Effector memory CD8-positive, alpha-beta T cell (primary cell): ENCODE results near the gene ASXL1.

Experiments
- ATAC-seq: fragments of 150-1000 bp; cut with Tn5 transposase; replicated peaks from 2 replicates; pipeline ENCODE4 v1.10.0; 2021; ENCODE audit warnings: mild to moderate bottlenecking, moderate library complexity
- DNase-seq, 3 experiments: peaks; one replicate each; pipeline ENCODE4 v3.0.0; 2021
- H3K27ac Mint-ChIP-seq, 2 donors: one replicate each; pipeline ENCODE4 v1.8.0; 2022; ENCODE audit warnings: mild to moderate bottlenecking in 2 of 2, mixed read lengths in 2 of 2, moderate library complexity in 2 of 2
- H3K27me3 Mint-ChIP-seq, 2 donors: one replicate each; pipeline ENCODE4 v1.8.0; 2022; ENCODE audit warnings: mixed read lengths in 2 of 2
- H3K36me3 Mint-ChIP-seq: one replicate; pipeline ENCODE4 v1.8.0; 2022; ENCODE audit warnings: mild to moderate bottlenecking, moderate library complexity, mixed read lengths; ENCODE audit not compliant: insufficient read depth
- H3K4me1 Mint-ChIP-seq, 2 donors: one replicate each; pipeline ENCODE4 v1.8.0; 2022; ENCODE audit warnings: low read depth in 2 of 2, mixed read lengths in 2 of 2
- H3K4me3 Mint-ChIP-seq, 2 donors: one replicate each; pipeline ENCODE4 v1.8.0; 2022; ENCODE audit warnings: mild to moderate bottlenecking in 2 of 2, mixed read lengths in 2 of 2, moderate library complexity in 2 of 2
- H3K9me3 Mint-ChIP-seq, 2 donors: one replicate each; pipeline ENCODE4 v1.8.0; 2022; ENCODE audit warnings: mixed read lengths in 2 of 2

ASXL1 gene

DNA sequence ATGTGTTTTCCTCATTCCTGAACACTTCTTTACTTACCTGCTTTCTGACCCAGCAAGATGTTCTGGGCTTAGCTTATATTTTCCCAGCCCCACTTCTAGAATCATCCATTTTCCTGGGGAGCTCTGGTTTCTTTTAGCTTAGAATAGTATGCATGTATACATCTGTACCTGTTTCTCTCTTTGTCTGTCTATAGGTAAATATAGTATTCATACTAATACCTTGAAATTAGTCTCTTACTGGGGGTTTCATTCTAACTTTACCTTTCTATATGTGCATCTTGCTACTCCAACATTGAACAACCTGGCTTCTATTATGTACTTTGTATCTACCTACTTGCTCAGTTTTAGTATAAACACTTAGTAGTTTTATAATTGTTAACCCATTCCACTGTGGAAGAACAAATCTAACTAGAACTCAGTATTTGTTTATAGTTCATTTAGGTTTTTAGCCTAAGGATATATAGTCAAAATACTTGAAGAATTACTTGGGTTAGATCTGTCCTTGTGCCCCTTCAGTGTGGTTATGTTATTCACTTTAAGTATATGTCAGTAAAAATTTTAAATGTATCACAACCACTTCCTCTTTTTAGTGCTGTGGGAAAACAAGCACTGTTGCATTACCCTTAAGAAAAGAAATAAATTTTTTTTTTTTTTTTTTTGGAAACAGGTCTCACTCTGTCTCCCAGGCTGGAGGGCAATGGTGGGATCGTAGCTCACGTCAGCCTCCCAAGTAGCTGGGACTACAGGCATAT, 54.0 kb downstream of the ASXL1 start:
- peak overlapping the region in 1 of 2 donors; percentile 4 for H3K4me3 Mint-ChIP-seq
- H3K27ac Mint-ChIP-seq, result no peak overlapping the region
- H3K4me1 Mint-ChIP-seq, result peaks cover 33 to 56% of the 10 kb centered on the region in 2 donors
- no peaks in the 10 kb centered on the region for H3K9me3 Mint-ChIP-seq
- DNase-seq (no peak), ATAC-seq (no peak)
- peaks cover 21% of the 10 kb centered on the region for H3K36me3 Mint-ChIP-seq
- no peaks in the 10 kb centered on the region for H3K27me3 Mint-ChIP-seq

DNA sequence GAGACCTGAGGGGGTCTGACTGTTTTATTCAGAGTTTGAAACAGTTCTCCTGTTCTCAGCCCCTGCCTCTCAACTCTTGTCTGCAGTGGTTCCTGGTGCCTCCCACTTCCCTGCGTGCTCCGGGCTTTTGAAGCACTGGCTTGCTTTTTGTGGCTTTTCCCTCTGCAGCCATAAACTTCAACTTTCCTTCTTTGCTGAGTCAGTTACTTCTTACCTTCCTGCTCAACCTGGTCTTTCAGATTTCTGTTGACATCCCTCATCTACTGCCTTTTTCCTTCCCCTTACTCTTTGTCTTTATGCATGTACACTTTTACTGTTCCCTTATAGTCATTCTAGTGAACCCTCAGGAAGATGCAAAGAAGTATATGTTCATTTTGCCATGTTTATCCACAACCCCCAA, 57.4 kb downstream of the ASXL1 start:
- H3K4me1 Mint-ChIP-seq, result peaks cover 26 to 55% of the 10 kb centered on the region in 2 donors
- DNase-seq, result no peak
- no peak for ATAC-seq
- H3K36me3 Mint-ChIP-seq, result peaks cover 11% of the 10 kb centered on the region
- H3K4me3 Mint-ChIP-seq, result no peak overlapping the region
- no peaks in the 10 kb centered on the region for H3K27me3 Mint-ChIP-seq
- peak overlapping the region; percentile 1 to 32 for H3K27ac Mint-ChIP-seq
- no peaks in the 10 kb centered on the region for H3K9me3 Mint-ChIP-seq

DNA sequence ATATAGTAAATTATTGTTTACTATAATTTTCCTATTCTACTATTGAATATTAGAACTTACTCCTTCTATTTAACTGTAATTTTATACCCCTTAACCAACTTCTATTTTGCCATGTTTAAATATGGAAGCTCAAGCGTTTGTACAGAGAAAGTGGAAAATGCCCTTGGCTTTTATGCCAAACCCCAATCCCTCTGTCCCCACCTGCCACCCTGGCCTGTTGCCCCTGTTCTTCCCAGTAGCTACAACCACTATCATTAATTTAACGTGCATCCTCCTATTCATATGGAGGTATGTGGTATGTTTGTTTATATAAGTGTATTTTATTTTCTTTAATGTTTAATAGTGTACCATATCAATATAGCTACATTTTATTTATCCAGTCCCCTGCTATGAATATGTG, 58.1 kb downstream of the ASXL1 start:
- Mint-ChIP-seq H3K9me3 (no peaks in the 10 kb centered on the region), H3K27me3 (no peaks in the 10 kb centered on the region), H3K36me3 (peaks cover 11% of the 10 kb centered on the region), H3K4me1 (peaks cover 25 to 55% of the 10 kb centered on the region in 2 donors), H3K27ac (no peak overlapping the region), H3K4me3 (no peak overlapping the region)
- DNase-seq (no peak), ATAC-seq (no peak)

DNA sequence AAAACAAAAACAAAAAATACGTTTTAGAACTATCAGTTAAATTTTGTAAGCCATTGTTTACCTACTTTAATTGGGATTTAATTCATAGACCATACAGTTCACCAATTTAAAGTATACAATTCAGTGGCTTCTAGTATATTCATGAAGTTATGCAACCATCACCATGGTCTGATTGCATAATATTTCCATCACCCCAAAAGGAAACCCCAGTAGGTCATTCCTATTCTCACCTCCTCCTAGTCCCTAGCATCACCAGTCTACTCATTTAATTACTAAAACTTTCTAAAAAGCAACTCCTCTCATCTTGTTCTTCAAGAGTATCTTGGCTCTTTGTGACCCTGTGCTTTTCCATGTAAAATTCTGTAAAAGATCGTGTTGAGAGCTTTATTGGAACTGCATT, 60.2 kb downstream of the ASXL1 start:
- Mint-ChIP-seq H3K27ac (peak overlapping the region in 1 of 2 donors; percentile 13), H3K4me1 (peaks cover 17 to 46% of the 10 kb centered on the region in 2 donors), H3K4me3 (no peak overlapping the region), H3K27me3 (no peaks in the 10 kb centered on the region), H3K9me3 (no peaks in the 10 kb centered on the region), H3K36me3 (peaks cover 14% of the 10 kb centered on the region)
- DNase-seq (no peak), ATAC-seq (peak; percentile 84)

DNA sequence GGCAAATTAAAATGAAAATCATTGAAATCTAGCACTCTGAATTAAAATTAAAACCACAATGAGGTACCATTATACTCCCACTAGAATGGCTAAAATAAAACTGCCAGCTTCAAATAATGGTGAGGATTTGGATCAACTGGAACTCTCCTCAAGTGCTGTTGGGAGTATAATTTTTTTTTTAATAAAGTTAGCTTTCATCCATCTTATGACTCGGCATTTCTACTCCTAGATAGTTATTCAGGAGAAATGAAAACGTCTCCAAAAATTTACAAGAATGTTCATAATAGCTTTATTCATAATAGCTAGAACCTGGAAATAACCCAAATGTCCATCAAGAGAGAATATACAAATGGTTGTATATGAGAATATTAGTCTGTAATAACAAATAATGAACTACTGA, 63.2 kb downstream of the ASXL1 start:
- no peaks in the 10 kb centered on the region for H3K9me3 Mint-ChIP-seq
- H3K27me3 Mint-ChIP-seq, result no peaks in the 10 kb centered on the region
- DNase-seq, result no peak
- no peak overlapping the region for H3K27ac Mint-ChIP-seq
- H3K36me3 Mint-ChIP-seq, result peaks cover 17% of the 10 kb centered on the region
- ATAC-seq, result no peak
- H3K4me1 Mint-ChIP-seq, result peaks cover 10 to 32% of the 10 kb centered on the region in 2 donors
- H3K4me3 Mint-ChIP-seq, result no peak overlapping the region

DNA sequence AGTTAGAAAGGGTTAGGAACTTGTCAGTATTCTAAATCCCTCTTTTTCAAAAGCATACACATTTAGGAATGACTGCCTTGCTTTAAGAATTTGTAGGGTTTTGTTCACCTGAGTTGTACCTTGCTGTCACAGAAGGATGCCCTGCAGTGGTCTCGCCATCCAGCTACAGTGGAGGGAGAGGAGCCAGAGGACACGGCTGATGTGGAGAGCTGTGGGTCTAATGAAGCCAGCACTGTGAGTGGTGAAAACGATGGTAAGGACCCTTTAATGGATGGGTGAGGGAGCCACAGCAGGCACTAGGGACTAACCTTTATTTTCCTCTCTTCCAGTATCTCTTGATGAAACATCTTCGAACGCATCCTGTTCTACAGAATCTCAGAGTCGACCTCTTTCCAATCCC, 69.9 kb downstream of the ASXL1 start:
- H3K27ac Mint-ChIP-seq, result peak overlapping the region; percentile 36 to 68
- H3K27me3 Mint-ChIP-seq, result no peaks in the 10 kb centered on the region
- no peaks in the 10 kb centered on the region for H3K9me3 Mint-ChIP-seq

DNA sequence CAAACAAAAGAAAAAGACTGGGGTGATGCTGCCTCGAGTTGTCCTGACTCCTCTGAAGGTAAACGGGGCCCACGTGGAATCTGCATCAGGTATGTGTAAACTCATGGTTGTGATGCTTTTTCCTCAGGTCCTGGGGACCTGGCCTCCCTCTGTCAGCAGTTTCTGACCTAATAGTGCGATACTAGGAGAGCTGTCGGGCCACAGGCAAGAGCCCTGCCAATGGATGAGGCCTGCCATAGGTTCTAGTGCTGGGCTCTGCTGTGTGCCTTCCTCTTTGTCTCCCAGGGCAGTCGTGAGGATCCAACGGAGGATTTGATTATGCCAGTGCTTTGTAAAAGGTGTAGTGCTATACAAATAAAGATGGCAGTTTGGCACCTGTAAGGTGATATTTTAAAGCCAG, 71.2 kb downstream of the ASXL1 start:
- ATAC-seq (no peak), DNase-seq (no peak)
- Mint-ChIP-seq H3K27me3 (no peaks in the 10 kb centered on the region), H3K4me1 (peaks cover 4 to 23% of the 10 kb centered on the region in 2 donors), H3K4me3 (no peak overlapping the region), H3K9me3 (no peaks in the 10 kb centered on the region), H3K27ac (peak overlapping the region in 1 of 2 donors; percentile 7), H3K36me3 (peaks cover 69% of the 10 kb centered on the region)

More for the DNA sequence above, 69.9 kb downstream of the ASXL1 start:
- DNase-seq, result no peak
- Mint-ChIP-seq H3K4me3 (no peak overlapping the region), H3K4me1 (peaks cover 4 to 23% of the 10 kb centered on the region in 2 donors), H3K36me3 (peaks cover 65% of the 10 kb centered on the region)
- ATAC-seq, result no peak

DNA sequence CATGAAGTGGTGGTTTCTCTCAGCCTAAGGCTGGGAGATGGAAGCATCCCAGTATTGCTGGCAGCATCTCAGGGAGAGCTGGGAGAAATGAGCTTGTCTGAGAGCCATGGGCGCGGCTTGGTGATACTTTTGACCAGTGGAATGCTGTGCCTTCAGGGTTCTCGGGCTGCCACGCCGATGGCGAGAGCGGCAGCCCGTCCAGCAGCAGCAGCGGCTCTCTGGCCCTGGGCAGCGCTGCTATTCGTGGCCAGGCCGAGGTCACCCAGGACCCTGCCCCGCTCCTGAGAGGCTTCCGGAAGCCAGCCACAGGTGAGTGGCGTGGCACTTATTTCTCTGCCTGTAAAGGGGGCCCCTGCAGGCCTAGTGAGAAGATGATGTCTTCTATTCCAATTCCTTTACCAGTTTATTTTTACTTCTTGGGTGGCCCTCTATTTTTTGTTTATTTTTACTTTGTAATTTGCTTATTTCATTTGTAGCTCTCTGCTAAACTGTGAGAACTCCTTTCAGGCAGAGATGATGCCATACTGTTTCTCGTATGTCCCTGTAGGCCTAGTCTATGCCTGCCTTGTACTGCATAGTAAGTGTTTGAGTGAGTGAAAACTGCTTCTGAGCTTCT, 71.7 kb downstream of the ASXL1 start:
- H3K4me3 Mint-ChIP-seq, result no peak overlapping the region
- peak overlapping the region in 1 of 2 donors; percentile 7 for H3K27ac Mint-ChIP-seq
- H3K36me3 Mint-ChIP-seq, result peaks cover 74% of the 10 kb centered on the region
- peaks cover 3 to 22% of the 10 kb centered on the region in 2 donors for H3K4me1 Mint-ChIP-seq
- no peaks in the 10 kb centered on the region for H3K27me3 Mint-ChIP-seq
- no peaks in the 10 kb centered on the region for H3K9me3 Mint-ChIP-seq
- ATAC-seq (no peak), DNase-seq (no peak)

DNA sequence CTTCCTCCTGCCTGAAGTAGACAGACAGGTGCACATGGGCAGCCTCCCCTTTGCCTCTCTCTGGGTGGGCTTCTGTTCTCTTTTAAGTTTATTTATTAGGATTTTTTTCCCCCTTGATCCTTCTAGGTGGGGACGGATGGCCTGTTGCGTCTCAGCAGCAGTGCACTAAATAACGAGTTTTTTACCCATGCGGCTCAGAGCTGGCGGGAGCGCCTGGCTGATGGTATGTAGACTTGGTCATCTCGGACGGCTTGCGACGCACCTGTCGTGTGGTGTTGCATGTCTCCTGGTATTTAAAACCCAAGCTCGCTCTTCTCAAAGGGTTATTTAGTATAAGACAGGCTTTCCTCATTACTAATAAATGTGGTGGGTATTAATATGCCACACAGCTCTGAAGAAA, 73.3 kb downstream of the ASXL1 start:
- H3K9me3 Mint-ChIP-seq, result no peaks in the 10 kb centered on the region

DNA sequence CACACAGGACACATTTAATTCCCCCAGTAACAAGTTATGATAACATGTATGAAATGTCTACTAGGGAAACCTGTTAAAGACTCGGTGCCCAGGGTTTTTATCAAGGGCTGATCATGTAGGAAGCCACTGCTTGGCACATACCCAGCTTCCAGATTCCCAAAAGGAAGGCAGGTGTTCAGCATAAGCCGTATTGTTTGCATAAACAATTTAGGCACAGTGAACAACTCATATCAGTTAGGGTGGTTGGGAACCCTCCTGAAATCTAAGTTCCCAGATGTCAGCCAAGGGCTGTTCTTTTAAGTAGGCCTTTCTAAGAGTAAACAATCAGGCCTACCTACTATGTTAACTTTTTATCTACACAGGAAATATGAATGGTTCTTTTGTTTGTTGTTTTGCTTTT, 74.1 kb downstream of the ASXL1 start:
- peaks cover 88% of the 10 kb centered on the region for H3K36me3 Mint-ChIP-seq
- peaks cover 0 to 6% of the 10 kb centered on the region in 2 donors for H3K4me1 Mint-ChIP-seq
- DNase-seq, result no peak
- no peaks in the 10 kb centered on the region for H3K27me3 Mint-ChIP-seq
- no peak overlapping the region for H3K4me3 Mint-ChIP-seq
- no peak for ATAC-seq
- H3K27ac Mint-ChIP-seq, result peak overlapping the region in 1 of 2 donors; percentile 4
- H3K9me3 Mint-ChIP-seq, result no peaks in the 10 kb centered on the region

More for the DNA sequence above, 73.3 kb downstream of the ASXL1 start:
- no peak overlapping the region for H3K27ac Mint-ChIP-seq
- DNase-seq, result no peak
- H3K4me1 Mint-ChIP-seq, result peaks cover 0 to 10% of the 10 kb centered on the region in 2 donors
- H3K36me3 Mint-ChIP-seq, result peaks cover 82% of the 10 kb centered on the region
- no peak overlapping the region for H3K4me3 Mint-ChIP-seq
- H3K27me3 Mint-ChIP-seq, result no peaks in the 10 kb centered on the region
- ATAC-seq, result no peak

DNA sequence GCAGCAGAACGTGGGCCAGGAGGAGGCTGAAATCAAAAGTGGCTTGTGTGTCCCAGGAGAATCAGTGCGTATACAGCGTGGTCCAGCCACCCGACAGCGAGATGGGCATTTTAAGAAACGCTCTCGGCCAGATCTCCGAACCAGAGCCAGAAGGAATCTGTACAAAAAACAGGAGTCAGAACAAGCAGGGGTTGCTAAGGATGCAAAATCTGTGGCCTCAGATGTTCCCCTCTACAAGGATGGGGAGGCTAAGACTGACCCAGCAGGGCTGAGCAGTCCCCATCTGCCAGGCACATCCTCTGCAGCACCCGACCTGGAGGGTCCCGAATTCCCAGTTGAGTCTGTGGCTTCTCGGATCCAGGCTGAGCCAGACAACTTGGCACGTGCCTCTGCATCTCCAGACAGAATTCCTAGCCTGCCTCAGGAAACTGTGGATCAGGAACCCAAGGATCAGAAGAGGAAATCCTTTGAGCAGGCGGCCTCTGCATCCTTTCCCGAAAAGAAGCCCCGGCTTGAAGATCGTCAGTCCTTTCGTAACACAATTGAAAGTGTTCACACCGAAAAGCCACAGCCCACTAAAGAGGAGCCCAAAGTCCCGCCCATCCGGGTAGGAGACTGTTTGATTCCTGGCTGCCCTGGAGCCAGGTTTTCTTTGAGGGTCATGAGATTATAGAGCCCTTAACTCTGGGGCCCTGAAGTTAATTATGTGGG, 75.3 kb downstream of the ASXL1 start:
- H3K4me3 Mint-ChIP-seq, result no peak overlapping the region
- ATAC-seq, result no peak
- no peak overlapping the region for H3K27ac Mint-ChIP-seq
- H3K27me3 Mint-ChIP-seq, result no peaks in the 10 kb centered on the region
- DNase-seq, result no peak
- peaks cover 81% of the 10 kb centered on the region for H3K36me3 Mint-ChIP-seq
- H3K9me3 Mint-ChIP-seq, result no peaks in the 10 kb centered on the region
- peaks cover 0 to 7% of the 10 kb centered on the region in 2 donors for H3K4me1 Mint-ChIP-seq

DNA sequence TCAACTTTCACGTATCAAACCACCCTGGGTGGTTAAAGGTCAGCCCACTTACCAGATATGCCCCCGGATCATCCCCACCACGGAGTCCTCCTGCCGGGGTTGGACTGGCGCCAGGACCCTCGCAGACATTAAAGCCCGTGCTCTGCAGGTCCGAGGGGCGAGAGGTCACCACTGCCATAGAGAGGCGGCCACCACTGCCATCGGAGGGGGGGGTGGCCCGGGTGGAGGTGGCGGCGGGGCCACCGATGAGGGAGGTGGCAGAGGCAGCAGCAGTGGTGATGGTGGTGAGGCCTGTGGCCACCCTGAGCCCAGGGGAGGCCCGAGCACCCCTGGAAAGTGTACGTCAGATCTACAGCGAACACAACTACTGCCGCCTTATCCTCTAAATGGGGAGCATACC, 76.3 kb downstream of the ASXL1 start:
- Mint-ChIP-seq H3K4me1 (peaks cover 0 to 9% of the 10 kb centered on the region in 2 donors), H3K27me3 (no peaks in the 10 kb centered on the region), H3K27ac (no peak overlapping the region), H3K36me3 (peaks cover 80% of the 10 kb centered on the region), H3K9me3 (no peaks in the 10 kb centered on the region), H3K4me3 (no peak overlapping the region)
- DNase-seq (no peak), ATAC-seq (no peak)

DNA sequence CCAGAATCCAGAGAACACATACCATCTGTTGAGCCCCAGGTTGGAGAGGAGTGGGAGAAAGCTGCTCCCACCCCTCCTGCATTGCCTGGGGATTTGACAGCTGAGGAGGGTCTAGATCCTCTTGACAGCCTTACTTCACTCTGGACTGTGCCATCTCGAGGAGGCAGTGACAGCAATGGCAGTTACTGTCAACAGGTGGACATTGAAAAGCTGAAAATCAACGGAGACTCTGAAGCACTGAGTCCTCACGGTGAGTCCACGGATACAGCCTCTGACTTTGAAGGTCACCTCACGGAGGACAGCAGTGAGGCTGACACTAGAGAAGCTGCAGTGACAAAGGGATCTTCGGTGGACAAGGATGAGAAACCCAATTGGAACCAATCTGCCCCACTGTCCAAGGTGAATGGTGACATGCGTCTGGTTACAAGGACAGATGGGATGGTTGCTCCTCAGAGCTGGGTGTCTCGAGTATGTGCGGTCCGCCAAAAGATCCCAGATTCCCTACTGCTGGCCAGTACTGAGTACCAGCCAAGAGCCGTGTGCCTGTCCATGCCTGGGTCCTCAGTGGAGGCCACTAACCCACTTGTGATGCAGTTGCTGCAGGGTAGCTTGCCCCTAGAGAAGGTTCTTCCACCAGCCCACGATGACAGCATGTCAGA, 77.4 kb downstream of the ASXL1 start:
- DNase-seq (no peak), ATAC-seq (no peak)
- Mint-ChIP-seq H3K27me3 (no peaks in the 10 kb centered on the region), H3K9me3 (no peaks in the 10 kb centered on the region), H3K27ac (no peak overlapping the region), H3K4me1 (peaks cover 3 to 17% of the 10 kb centered on the region in 2 donors), H3K36me3 (peaks cover 71% of the 10 kb centered on the region), H3K4me3 (no peak overlapping the region)
